ENCODE results near the gene ARL15. TPM values are rescaled to one million over a fixed set of nuclear protein-coding genes. Genes with fewer than 3 reads are reported as not detected.

Gene ARL15
- total RNA-seq, 4 donors from 2014 or later, result 36.2 to 338 (median 69.0) TPM

GRCh38 chr5:53956632-53957031 is 353.7 kb downstream of the ARL15 start:
- Histone ChIP-seq H3K36me3 (no peaks in the 10 kb centered on the region), H3K27ac (no peak overlapping the region), H3K4me3 (no peak overlapping the region), H3K9me3 (peaks cover 0 to 12% of the 10 kb centered on the region in 2 donors), H3K4me1 (no peaks in the 10 kb centered on the region), H3K27me3 (no peaks in the 10 kb centered on the region)
- TF ChIP-seq POLR2A (IDR thresholded peaks at IDR 0.05), result no peak
- TF ChIP-seq, protein P1, sequence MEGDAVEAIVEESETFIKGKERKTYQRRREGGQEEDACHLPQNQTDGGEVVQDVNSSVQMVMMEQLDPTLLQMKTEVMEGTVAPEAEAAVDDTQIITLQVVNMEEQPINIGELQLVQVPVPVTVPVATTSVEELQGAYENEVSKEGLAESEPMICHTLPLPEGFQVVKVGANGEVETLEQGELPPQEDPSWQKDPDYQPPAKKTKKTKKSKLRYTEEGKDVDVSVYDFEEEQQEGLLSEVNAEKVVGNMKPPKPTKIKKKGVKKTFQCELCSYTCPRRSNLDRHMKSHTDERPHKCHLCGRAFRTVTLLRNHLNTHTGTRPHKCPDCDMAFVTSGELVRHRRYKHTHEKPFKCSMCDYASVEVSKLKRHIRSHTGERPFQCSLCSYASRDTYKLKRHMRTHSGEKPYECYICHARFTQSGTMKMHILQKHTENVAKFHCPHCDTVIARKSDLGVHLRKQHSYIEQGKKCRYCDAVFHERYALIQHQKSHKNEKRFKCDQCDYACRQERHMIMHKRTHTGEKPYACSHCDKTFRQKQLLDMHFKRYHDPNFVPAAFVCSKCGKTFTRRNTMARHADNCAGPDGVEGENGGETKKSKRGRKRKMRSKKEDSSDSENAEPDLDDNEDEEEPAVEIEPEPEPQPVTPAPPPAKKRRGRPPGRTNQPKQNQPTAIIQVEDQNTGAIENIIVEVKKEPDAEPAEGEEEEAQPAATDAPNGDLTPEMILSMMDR (IDR thresholded peaks at IDR 0.05), result no peak
- DNase-seq, result no peak
- intact Hi-C loops (cut with DNase I; ENCODE audit: low total_unique reads), result no loop called here

GRCh38 chr5:53956196-53956595 is 354.2 kb downstream of the ARL15 start:
- no peak for DNase-seq
- TF ChIP-seq POLR2A (IDR thresholded peaks at IDR 0.05), result no peak
- TF ChIP-seq, protein P1 (IDR thresholded peaks at IDR 0.05), result no peak
- peaks cover 0 to 12% of the 10 kb centered on the region in 2 donors for H3K9me3 ChIP-seq
- no peak overlapping the region for H3K27ac ChIP-seq
- H3K4me1 ChIP-seq, result no peaks in the 10 kb centered on the region
- H3K27me3 ChIP-seq, result no peaks in the 10 kb centered on the region
- no peak overlapping the region for H3K4me3 ChIP-seq
- intact Hi-C loops (cut with DNase I; ENCODE audit: low total_unique reads), result no loop called here
- no peaks in the 10 kb centered on the region for H3K36me3 ChIP-seq

GRCh38 chr5:53950621-53951020 is 359.8 kb downstream of the ARL15 start:
- Histone ChIP-seq H3K27ac (peak overlapping the region; percentile 10 to 40), H3K9me3 (no peaks in the 10 kb centered on the region), H3K36me3 (no peaks in the 10 kb centered on the region), H3K27me3 (no peaks in the 10 kb centered on the region), H3K4me3 (no peak overlapping the region), H3K4me1 (no peaks in the 10 kb centered on the region)
- intact Hi-C loops (cut with DNase I; ENCODE audit: low total_unique reads), result no loop called here
- TF ChIP-seq POLR2A (IDR thresholded peaks at IDR 0.05), result no peak
- TF ChIP-seq, protein P1 (IDR thresholded peaks at IDR 0.05), result no peak
- no peak for DNase-seq

- no peak for DNase-seq
- Histone ChIP-seq H3K36me3 (no peaks in the 10 kb centered on the region), H3K4me1 (no peaks in the 10 kb centered on the region), H3K27me3 (no peaks in the 10 kb centered on the region), H3K4me3 (no peak overlapping the region), H3K27ac (no peak overlapping the region), H3K9me3 (no peaks in the 10 kb centered on the region)
- TF ChIP-seq, protein P1 (IDR thresholded peaks at IDR 0.05), result no peak
- no peak for TF ChIP-seq POLR2A (IDR thresholded peaks at IDR 0.05)
- intact Hi-C loops (cut with DNase I; ENCODE audit: low total_unique reads), result no loop called here
These were observed 361.8 kb downstream of the ARL15 start for GRCh38 chr5:53948598-53948997.

DNA sequence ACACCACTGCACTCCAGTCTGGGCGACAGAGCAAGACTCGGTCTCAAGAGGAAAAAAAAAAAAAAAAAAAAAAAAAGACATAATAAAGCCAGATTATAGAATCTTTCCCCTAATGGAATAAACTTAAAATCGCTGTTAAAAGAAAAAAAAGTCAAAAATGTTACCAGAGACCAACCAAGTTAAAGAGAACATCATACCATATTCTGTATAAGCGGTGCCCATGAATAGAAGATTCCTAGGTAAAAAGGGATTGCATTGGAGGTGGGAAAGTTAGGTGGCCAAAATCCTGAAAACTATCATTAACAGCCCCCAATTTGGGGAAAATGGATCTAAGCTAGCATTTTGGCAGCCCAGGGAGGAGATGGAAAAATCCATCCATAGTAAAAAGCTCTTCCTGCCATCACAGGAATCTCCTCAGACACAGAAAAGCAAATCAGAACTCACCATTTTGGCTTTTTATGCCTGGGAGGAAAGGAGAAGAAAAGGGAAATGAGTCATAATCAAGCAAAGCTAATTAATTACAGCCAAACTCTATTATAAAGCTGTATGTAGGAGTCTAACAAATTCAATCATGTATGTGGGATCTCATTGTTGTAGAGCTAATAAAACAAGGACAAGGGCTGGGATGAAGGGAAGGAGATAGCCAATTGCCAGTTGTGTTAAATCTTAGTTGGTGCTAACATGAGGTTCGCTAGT is 363.8 kb downstream of the ARL15 start:
- Histone ChIP-seq H3K9me3 (no peaks in the 10 kb centered on the region), H3K27me3 (no peaks in the 10 kb centered on the region), H3K27ac (no peak overlapping the region), H3K36me3 (no peaks in the 10 kb centered on the region), H3K4me3 (no peak overlapping the region), H3K4me1 (no peaks in the 10 kb centered on the region)
- no peak for DNase-seq
- intact Hi-C loops (cut with DNase I; ENCODE audit: low total_unique reads), result no loop called here
- TF ChIP-seq, protein P1 (IDR thresholded peaks at IDR 0.05), result no peak
- no peak for TF ChIP-seq POLR2A (IDR thresholded peaks at IDR 0.05)
